T-helper 2 cell treated with Interferon-gamma antibody and Interleukin-4, amounts not matched to agents 5 μg/mL and 100 μg/mL, for 36 hours (primary cell): ENCODE measurements around the gene TAX1BP3.
"Not testable (repeated sequence)": the region's sequence is repeated elsewhere in the genome, so short reads cannot be mapped to it uniquely, and the experiment has no call there.

Experiments
- DNase-seq: peaks from one replicate; pipeline ENCODE4 v3.0.0; 2021; ENCODE audit warnings: low spot score
- H3K27ac Mint-ChIP-seq: one replicate; pipeline ENCODE4 v1.8.0; 2021; ENCODE audit warnings: mild to moderate bottlenecking, mixed read lengths
- H3K27me3 Mint-ChIP-seq: one replicate; pipeline ENCODE4 v1.8.0; 2021; ENCODE audit warnings: low read depth, mixed read lengths
- H3K36me3 Mint-ChIP-seq: one replicate; pipeline ENCODE4 v1.8.0; 2021; ENCODE audit warnings: low read depth, mixed read lengths
- H3K4me1 Mint-ChIP-seq: one replicate; pipeline ENCODE4 v1.8.0; 2021; ENCODE audit warnings: low read depth, mixed read lengths
- H3K4me3 Mint-ChIP-seq: one replicate; pipeline ENCODE4 v1.8.0; 2022; ENCODE audit warnings: mild to moderate bottlenecking, moderate library complexity, mixed read lengths
- H3K9me3 Mint-ChIP-seq: one replicate; pipeline ENCODE4 v1.8.0; 2021; ENCODE audit warnings: mixed read lengths

The TAX1BP3 gene, protein sequence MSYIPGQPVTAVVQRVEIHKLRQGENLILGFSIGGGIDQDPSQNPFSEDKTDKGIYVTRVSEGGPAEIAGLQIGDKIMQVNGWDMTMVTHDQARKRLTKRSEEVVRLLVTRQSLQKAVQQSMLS

DNA sequence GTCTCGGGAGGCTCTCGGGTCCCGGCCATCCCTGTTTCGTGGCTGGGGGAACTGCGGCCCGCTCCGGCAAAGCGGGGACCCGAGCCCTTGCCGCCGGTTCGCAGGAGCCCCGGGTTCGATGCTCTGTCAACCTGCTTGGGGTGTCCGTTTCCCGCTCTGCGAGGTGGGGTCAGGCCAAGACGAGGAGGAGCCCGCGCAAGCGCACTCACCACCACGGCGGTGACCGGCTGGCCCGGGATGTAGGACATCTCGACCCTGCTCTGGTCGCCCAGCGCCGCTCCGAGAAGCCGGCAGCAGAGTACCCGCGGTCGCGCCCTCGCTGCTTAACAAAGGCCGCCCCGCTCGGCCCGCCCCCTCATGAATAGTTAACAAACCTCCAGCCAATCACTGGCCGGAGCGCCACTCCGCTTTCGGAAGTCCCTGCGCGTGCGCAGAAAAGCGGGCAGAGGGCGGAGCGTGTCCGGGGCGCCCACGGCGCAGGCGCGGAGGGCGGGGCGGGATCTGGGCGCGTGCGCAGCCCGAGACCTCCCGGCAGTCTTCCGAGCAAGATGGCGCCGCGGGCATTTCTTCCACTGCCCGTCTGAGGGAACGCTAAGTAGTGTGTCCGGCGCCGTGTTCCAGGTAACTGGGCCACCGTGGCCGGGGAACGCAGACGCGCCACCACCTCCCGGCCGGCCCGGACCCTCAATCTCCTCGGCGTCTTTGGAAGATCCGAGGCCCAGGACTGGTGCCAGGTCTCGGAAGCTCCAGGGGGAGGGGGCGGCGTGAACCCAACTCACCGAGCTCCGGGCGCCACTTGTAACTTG, at the start of gene TAX1BP3, which contains the start of gene EMC6:
TAX1BP3 (minus strand) TSS at position 300 of the 806 bp plus-strand sequence; CDS start at position 248, 52 bp downstream.
EMC6 (plus strand) TSS at position 534 of the 806 bp plus-strand sequence. CDS start 335 bp downstream, outside the sequence.
- DNase-seq = peak; percentile 100
- peak within 1 kb of the TSS; percentile 99 for H3K4me3 Mint-ChIP-seq
- peaks cover 22% of the 10 kb centered on the region for H3K4me1 Mint-ChIP-seq
- peaks cover 13% of the 10 kb centered on the region for H3K36me3 Mint-ChIP-seq
- no peaks in the 10 kb centered on the region for H3K27me3 Mint-ChIP-seq
- H3K27ac Mint-ChIP-seq = peak within 1 kb of the TSS; percentile 94
- H3K9me3 Mint-ChIP-seq = no peaks in the 10 kb centered on the region

DNA sequence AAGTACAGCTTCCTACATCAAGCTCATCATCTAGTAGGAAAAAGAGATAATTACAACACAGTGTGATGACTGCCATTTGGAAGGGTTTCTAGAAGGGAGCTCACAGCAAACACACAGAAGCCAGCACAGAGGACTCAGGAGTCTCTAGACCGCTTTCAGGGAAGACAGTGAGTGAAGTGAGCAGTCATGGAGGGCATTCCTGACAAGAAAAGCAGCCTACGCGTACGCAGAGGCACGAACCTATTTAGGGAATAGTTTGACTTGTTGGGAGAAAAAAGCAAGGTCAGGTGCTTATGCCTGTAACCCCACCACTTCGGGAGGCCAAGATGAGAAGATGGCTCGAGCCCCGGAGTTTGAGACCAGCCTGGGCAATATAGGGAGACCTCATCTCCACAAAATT, 46.9 kb upstream of the TAX1BP3 start:
- no peak overlapping the region for H3K4me3 Mint-ChIP-seq
- H3K36me3 Mint-ChIP-seq = peaks cover 71% of the 10 kb centered on the region
- peak overlapping the region; percentile 75 for H3K27ac Mint-ChIP-seq
- H3K9me3 Mint-ChIP-seq = no peaks in the 10 kb centered on the region
- H3K27me3 Mint-ChIP-seq = no peaks in the 10 kb centered on the region
- H3K4me1 Mint-ChIP-seq = peaks cover 60% of the 10 kb centered on the region
- no peak for DNase-seq

DNA sequence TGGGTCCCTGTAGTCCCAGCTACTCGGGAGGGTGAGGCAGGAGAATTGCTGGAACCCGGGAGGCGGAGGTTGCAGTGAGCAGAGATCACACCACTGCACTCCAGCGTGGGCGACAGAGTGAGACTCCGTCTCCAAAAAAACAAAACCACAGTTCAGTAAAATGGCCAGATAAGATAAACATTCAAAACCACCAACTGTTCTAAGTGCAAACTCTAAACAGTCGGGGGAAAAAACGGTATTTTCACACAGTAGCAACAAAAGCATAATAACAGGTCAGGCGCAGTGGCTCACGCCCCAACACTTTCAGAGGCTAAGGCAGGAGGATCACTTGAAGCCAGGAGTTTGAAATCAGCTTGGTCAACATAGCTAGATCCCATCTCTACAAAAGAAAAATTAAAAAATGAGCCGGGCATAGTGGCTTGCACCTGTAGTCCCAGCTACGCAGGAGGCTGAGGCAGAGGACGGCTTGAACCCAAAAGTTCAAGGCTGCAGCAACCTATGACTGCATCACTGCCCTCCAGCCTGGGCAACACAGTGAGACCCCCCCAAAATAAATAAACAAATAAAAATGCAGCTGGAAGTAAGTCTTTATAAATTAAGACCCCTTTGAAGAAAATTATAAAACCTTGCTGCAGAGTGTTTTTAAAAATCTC, 44.6 kb upstream of the TAX1BP3 start:
- Mint-ChIP-seq H3K9me3 (no peaks in the 10 kb centered on the region), H3K36me3 (peaks cover 61% of the 10 kb centered on the region), H3K4me1 (peaks cover 59% of the 10 kb centered on the region), H3K27ac (peak overlapping the region; percentile 78), H3K27me3 (no peaks in the 10 kb centered on the region), H3K4me3 (peak overlapping the region; percentile 39)
- DNase-seq = peak; percentile 65

DNA sequence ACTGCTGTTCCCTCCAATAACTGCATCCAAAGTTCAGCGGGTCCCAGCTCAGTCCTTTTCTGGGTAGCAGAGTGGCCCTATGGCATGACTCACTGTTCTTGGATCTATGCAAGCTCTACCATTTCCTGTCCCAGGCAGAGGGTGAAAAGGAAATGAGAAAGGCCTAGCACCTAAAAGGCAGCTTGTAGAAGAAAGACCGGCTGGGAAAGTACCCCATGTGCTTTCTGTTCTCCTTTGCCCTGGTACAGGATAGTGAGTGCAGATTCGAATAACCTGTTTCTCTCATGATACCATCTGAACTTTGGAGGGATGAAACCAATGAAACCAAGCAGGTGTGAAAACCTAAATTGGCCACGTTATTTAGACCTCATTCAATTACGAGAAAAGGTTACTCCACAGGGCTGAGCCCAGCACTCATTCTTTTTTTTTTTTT, 42.6 kb upstream of the TAX1BP3 start:
- H3K27me3 Mint-ChIP-seq = no peaks in the 10 kb centered on the region
- H3K4me1 Mint-ChIP-seq = peaks cover 51% of the 10 kb centered on the region
- H3K27ac Mint-ChIP-seq = peak overlapping the region; percentile 96
- peaks cover 45% of the 10 kb centered on the region for H3K36me3 Mint-ChIP-seq
- H3K4me3 Mint-ChIP-seq = peak overlapping the region; percentile 76
- H3K9me3 Mint-ChIP-seq = no peaks in the 10 kb centered on the region
- DNase-seq = peak; percentile 89

DNA sequence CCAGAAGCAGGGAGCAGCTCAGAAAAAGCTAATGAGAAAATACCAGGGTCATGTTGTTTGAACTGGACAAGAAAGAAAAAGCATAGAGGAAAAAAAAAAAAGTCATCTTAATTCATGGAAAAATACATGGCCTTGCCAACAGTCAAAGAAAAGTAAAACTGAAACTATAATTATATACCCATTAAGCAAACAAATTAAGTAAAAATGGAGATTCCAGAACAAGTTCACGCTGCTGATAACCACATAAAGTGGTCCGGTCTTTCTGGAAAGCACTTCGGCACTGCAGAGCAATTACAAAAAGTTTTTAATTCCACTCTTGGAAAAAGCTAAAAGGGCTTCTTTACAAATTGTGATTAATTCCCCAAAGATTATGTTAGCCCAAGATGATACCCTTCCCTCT, 40.0 kb upstream of the TAX1BP3 start:
- Mint-ChIP-seq H3K27ac (peak overlapping the region; percentile 40), H3K4me3 (no peak overlapping the region), H3K4me1 (peaks cover 42% of the 10 kb centered on the region), H3K27me3 (no peaks in the 10 kb centered on the region), H3K36me3 (peaks cover 38% of the 10 kb centered on the region), H3K9me3 (no peaks in the 10 kb centered on the region)
- DNase-seq = no peak

DNA sequence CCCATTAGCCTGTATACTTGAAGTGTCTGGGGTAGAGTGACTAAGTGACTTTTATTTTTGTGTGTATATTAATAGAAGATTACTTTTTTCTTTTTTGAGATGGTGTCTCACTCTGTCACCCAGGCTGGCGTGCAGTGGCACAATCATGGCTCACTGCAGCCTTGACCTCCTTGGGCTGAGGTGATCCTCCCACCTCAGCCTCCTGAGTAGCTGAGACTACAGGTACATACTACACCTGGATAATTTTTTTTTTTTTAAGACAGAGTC, 37.3 kb upstream of the TAX1BP3 start:
- peaks cover 24% of the 10 kb centered on the region for H3K4me1 Mint-ChIP-seq
- not testable (repeated sequence) for H3K4me3 Mint-ChIP-seq, H3K27ac Mint-ChIP-seq, H3K27me3 Mint-ChIP-seq, DNase-seq, H3K9me3 Mint-ChIP-seq
- H3K36me3 Mint-ChIP-seq = peaks cover 36% of the 10 kb centered on the region

DNA sequence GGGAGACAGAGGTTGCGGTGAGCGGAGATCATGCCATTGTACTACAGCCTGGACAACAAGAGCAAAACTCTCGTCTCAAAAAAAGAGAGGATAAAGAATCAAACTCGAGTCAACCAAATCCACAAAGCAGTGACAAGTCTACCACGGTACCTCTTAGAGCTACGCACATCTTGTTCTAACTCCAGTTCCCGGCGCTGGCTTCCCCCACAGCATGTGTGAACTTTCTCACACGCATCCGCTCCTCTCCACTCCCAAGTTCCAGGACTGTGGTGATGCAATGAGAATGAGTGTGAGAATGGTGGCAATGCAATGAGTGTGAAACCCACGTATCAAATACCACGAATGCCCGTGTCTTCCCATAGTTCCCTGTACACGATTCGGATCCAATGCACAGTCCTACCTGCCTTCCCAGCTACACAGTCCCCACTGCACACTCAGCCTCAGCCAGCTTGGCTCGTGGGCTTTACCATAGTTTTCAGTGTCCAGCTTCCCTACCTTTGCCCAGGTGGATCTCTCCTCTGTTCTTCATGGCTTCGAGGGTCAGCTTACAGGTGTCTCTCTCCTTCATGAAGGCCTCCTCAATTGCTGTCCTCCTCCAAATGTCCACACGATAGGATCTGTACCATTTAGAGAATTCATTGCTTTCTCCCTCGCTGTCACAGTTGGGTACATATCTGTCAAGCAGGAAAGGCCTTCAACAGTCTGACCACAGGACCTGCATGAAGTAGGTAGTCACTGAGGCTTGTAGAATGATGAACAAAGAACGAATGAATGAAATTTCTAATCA, 36.7 kb upstream of the TAX1BP3 start:
- Mint-ChIP-seq H3K27me3 (no peaks in the 10 kb centered on the region), H3K4me1 (peaks cover 21% of the 10 kb centered on the region), H3K27ac (no peak overlapping the region), H3K4me3 (no peak overlapping the region), H3K9me3 (peaks cover 7% of the 10 kb centered on the region), H3K36me3 (peaks cover 39% of the 10 kb centered on the region)
- DNase-seq = no peak

DNA sequence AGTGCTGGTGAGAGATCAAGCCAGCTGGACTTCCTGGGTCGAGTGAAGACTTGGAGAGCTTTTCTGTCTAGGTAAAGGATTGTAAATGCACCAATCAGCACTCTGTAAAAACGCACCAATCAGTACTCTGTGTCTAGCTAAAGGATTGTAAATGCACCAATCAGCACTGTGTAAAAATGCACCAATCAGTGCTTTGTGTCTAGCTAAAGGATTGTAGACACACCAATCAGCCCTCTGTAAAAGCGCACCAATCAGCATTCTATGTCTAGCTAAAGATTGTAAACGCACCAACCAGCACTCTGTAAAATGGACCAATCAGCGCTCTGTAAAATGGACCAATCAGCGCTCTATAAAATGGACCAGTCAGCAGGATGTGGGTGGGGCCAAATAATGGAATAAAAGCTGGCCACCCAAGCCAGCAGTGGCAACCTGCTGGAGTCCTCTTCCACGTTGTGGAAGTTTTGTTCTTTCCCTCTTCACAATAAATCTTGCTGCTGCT, 33.7 kb upstream of the TAX1BP3 start:
- H3K4me1 Mint-ChIP-seq, H3K27ac Mint-ChIP-seq: not testable (repeated sequence)

DNA sequence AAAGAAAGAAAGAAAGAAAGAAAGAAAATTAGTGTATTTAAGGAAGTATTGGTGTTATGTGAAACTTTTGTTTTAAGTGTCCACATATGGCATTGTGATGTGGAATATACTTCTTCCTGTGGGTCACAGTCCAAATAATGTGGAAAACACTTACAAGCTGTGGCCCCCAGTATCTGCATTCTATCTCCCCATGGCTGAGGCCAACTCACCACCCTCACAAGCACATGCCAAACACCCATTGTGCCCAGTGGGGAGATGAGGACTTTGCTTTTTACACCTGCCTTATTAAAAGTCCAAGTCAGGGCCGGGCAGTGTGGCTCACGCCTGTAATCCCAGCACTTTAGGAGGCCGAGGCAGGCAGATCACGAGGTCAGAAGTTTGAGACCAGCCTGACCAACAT, 31.6 kb upstream of the TAX1BP3 start:
- no peak overlapping the region for H3K27ac Mint-ChIP-seq

More for the DNA sequence above, 33.7 kb upstream of the TAX1BP3 start:
- Mint-ChIP-seq H3K9me3 (peaks cover 11% of the 10 kb centered on the region), H3K36me3 (peaks cover 37% of the 10 kb centered on the region)
- not testable (repeated sequence) for H3K4me3 Mint-ChIP-seq, DNase-seq, H3K27me3 Mint-ChIP-seq

DNA sequence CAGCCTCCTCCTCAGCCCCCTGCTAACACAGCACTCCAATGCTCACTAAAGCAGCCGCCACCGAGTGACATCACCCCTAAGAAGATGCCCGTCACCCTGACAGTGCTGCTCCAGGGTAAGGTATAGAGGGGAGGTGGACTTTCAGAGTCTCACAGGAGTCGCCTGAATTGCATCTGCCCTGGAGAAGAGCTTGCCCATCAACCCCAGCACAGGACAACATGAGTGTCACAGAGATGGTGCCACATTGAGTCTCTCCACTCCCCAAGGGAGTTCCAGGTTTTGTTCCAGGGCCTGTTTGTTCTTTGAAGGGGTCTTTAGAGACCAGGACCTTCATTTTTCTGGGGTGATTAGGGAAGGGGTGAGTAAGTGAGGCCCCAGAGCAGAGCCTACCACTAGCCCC, 29.8 kb upstream of the TAX1BP3 start:
- Mint-ChIP-seq H3K36me3 (peaks cover 33% of the 10 kb centered on the region), H3K4me3 (peak overlapping the region; percentile 58), H3K4me1 (peaks cover 16% of the 10 kb centered on the region), H3K27ac (no peak overlapping the region), H3K9me3 (peaks cover 11% of the 10 kb centered on the region), H3K27me3 (no peaks in the 10 kb centered on the region)
- DNase-seq = no peak

More for the DNA sequence above, 31.6 kb upstream of the TAX1BP3 start:
- H3K27me3 Mint-ChIP-seq = no peaks in the 10 kb centered on the region
- no peak for DNase-seq
- H3K4me3 Mint-ChIP-seq = no peak overlapping the region
- peaks cover 33% of the 10 kb centered on the region for H3K36me3 Mint-ChIP-seq
- peaks cover 11% of the 10 kb centered on the region for H3K9me3 Mint-ChIP-seq
- peaks cover 4% of the 10 kb centered on the region for H3K4me1 Mint-ChIP-seq

DNA sequence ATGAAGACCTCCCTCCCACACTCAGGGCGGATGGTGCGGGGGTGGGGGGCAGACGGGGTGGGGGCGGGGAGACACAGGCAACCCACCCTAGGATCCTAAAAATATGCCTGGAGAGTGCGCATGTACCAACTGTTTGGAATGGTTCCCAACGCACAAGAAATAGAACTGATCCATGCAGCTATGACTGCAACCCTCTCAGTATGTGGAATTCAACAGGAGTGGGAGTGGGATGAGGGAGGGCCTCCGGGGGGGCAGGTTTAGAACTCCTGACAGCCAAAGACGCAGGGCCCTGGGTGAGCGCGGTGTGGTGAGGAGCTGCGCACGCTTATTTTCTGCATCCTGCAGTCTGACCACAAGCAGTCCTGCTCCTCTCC, 28.7 kb upstream of the TAX1BP3 start:
- no peak overlapping the region for H3K4me3 Mint-ChIP-seq
- H3K36me3 Mint-ChIP-seq = peaks cover 22% of the 10 kb centered on the region
- H3K4me1 Mint-ChIP-seq = peaks cover 24% of the 10 kb centered on the region
- H3K27ac Mint-ChIP-seq = no peak overlapping the region
- peaks cover 4% of the 10 kb centered on the region for H3K9me3 Mint-ChIP-seq
- H3K27me3 Mint-ChIP-seq = no peaks in the 10 kb centered on the region
- DNase-seq = no peak

DNA sequence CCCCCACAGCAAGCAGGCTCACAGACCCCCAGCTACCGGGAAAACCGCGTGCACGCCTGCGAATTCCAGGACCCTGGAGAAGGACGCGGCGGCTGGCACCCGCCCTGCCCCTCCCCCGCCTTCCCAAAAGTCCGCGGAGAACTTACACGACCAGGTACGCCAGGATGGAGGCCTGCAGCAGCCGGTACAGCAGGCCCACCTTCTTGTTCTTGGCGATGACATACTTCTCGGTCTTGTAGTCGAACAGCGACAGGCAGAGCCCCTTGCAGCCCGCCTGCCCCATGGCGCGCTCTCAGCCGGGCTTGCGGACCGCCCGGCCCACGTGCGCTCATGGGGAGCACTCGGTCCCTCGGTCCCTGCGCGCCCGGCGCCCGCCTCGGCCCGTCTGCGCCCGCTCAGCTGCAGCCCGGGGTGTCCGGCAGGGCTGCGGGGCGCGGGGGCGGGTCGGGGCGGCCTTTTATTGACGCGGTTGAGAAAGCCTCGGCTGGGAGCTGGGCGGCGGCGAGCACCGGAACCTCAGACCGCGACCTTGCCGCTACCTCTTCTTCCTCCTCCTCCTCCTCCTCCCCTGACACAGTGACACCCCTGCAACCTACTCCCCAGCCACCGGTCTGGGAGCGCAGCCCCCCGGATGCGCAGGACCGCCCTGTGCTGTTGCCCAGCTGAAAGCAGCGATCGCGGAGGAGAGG, 27.5 kb upstream of the TAX1BP3 start, which contains the start of gene P2RX5:
P2RX5 (minus strand) TSS at position 433 of the 689 bp plus-strand sequence; CDS start at position 283, 150 bp downstream.
- peaks cover 4% of the 10 kb centered on the region for H3K9me3 Mint-ChIP-seq
- H3K27ac Mint-ChIP-seq = peak within 1 kb of the TSS; percentile 93
- H3K4me3 Mint-ChIP-seq = peak within 1 kb of the TSS; percentile 93
- H3K4me1 Mint-ChIP-seq = peaks cover 23% of the 10 kb centered on the region
- no peaks in the 10 kb centered on the region for H3K27me3 Mint-ChIP-seq
- H3K36me3 Mint-ChIP-seq = peaks cover 22% of the 10 kb centered on the region
- DNase-seq = peak; percentile 49

DNA sequence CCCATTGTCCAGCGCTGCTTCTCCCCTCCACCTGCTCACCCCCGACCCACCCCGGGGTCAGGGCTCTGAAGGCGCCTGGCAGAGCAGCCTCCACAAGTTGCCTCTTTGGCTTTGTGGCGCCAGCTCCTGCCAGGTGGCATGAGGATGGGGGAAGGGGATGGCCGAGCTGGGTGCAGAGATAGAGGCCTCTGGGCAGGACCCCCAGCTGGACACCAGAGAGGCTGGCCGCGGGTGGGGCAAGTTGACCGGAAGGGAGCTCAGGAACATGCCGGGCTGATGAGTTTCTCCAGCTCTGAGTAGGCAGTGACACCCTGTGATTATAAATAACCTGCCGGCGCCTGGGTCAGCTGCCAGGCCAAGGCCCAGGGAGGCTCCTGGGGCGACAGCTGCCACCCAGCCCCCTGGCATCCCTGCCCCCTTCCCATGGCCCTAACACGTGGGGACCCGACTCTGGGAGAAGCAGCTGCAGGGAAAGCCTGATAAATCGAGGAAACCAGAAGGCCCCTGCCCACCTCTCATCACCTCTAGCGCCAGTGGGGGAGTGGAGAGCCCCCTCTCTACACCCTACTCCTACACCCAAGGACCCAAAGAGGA, 26.8 kb upstream of the TAX1BP3 start:
- H3K9me3 Mint-ChIP-seq = peaks cover 4% of the 10 kb centered on the region
- H3K4me1 Mint-ChIP-seq = peaks cover 23% of the 10 kb centered on the region
- no peaks in the 10 kb centered on the region for H3K27me3 Mint-ChIP-seq
- peaks cover 22% of the 10 kb centered on the region for H3K36me3 Mint-ChIP-seq
- no peak for DNase-seq
- H3K4me3 Mint-ChIP-seq = peak overlapping the region; percentile 93
- H3K27ac Mint-ChIP-seq = no peak overlapping the region
